ENCODE data around the gene APBA2. TPM values are rescaled to one million over a fixed set of nuclear protein-coding genes. Genes with fewer than 3 reads are reported as not detected.
"Not testable (repeated sequence)": the region's sequence is repeated elsewhere in the genome, so short reads cannot be mapped to it uniquely, and the experiment has no call there.

APBA2 gene
- polyA plus RNA-seq, 1 donor, result 4.4 TPM

DNA sequence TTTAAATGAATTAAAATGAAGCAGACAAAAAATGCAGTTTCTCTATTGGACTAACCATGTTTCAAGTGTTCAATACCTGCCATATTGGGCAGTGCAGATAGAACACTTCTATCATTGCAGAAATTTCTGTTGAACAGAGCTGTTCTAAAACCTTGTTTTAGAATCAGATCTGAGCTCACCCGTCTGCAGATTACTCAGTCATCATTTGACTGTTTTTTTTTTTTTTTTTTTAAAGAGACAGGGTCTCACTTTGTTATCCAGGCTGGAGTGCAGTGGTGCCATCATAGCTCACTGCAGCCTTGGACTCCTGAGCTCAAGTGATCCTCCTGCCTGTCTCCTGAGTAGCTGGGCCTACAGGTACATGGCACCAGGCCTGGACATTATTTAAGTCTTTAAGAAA is 128.7 kb downstream of the APBA2 start:
- no peak for DNase-seq

DNA sequence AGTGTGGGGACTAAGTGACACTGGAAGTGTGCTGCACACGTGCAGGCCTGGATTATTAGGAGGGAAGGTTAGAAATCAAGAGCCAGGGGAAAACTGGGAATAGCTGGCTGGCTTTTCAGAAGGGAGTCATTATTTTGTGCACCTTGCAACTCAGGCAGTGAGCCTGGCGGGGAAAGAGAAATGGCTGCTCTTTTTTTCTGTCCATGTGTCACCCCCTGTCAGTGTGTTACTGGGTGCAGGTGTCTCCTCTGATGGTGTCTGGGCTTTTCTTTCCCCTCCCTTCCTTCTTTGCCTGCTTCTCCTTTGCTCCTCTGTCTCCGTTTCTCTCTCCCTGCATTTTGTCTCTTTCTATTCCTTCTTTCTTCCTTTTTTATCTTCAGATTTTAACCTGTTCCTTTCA is 130.7 kb downstream of the APBA2 start:
- no peak for DNase-seq

DNA sequence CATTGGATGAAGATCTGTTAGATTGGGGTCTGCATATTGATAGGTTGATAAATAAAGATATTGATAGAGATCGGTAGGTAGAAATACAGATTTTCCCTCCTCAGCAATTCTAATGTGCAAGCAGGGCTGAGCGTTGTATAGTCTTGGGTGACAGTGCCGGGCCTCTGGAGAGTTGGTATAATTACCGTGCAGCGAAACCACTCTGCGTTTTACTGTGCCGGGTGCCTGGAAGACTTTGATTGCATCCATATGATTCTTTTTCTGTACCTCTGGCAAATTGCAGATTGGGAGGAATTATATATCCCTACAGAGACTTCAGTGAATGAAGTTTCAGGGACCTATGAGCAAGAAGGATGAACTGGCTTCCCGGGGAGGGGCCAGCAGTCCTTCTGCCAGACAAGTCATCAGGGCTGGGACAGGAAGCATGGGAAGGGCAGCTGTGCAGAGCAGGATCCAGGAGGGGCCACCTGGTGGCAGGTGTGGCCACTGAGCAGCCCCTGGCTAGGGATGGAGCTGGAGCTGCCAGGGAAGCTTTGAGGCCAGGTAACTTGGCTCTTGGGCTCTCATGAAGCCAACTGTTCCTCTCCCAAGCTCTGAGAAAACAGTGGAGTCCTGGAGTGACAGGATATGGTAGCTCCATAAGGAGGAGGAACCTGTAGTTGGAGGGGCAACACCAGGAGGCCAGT is 132.5 kb downstream of the APBA2 start:
- no peak for DNase-seq

DNA sequence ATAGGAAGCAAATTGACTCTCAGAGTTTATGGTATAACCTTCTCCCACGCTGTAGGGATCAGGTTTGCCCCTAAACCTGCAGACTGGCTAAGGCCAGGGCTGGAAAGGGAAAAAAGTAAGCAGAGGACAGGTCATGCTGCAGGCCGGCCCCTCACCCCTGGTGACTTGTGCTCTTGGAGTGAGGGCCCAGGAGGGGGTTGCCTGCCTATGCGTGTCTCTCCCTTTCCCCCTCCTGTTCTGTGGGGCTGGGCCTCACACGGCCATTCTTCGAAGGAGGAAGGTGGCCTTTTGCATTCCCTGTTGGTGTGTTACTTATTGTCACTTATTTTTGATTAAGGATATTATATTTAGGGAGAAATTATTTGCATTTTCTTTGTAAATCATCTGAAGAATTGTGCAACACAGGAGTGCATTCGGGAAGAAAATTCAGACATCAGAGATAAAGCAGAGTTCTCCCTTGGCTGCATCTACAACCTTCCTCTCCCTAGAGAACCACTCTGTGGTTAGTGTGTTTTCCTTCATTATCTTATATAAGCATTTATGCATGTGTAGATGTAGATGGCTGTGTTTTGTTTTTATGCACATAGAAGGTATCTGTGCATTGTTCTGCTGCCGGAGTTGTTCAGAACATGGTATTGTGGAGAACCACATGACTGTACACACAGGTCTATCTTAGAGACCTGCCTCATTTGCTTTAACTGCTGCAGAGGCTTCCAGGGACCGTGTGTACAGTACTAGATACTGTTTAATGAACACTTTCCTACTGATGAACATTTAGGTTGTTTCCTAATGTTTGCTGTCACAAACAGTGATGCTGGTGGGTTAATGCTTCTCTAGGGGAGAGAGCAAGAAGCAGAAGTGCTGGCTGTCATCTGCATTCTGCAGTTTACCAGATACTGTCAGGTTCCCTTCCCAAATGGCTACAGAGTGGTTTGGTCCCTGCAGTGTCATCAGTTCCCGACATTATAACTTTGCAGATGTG is 133.5 kb downstream of the APBA2 start:
- DNase-seq, result no peak

DNA sequence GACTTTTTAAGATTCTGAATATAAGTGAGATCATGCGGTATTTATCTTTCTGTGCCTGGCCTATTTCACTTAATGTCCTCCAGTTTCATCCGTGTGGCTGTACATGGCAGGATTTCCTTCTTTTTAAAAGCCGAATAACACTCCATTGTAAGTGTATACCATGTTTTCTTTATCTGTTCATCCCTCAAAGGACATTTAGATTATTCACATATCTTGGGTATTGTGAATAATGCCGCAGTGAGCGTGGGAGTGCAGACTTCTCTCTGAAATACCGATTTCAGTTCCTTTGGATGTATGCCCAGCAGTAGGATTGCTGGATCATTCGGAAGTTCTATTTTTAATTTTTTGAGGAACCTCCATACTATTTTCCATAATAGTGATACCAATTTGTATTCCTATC is 136.1 kb downstream of the APBA2 start:
- DNase-seq, result no peak

DNA sequence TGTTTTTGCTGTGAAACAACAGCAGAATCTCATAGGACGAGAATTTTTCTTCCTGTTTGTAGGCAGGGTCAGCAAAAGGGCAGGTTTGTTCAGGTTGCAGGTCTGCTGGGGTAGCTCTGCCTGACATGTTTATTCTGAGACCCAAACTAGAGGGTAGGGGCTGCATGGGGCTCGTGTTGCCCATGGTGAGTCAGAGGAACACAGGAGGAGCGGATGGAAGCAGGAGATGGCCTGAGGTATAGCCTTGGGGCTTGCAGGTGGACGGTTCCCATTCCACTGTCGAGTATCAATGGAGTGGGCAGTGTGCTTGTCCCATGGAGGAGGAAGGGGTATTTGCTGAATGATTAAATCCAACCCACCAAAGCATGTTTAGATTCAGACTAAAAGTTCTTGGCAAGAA is 138.9 kb downstream of the APBA2 start:
- DNase-seq, result no peak

DNA sequence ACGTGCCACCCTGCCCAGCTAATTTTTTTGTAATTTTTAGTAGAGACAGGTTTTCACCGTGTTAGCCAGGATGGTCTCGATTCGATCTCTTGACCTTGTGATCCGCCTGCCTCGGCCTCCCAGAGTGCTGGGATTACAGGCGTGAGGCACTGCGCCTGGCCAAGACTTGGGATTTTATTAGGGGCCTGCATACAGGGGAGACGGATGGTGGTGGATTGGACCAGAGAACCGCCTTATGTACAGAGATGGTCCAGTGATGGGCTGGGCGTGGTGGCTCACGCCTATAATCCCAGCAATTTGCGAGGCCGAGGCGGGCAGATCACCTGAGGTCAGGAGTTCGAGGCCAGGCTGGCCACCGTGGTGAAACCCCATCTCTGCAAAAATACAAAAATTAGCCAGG is 139.6 kb downstream of the APBA2 start:
- DNase-seq, result not testable (repeated sequence)

DNA sequence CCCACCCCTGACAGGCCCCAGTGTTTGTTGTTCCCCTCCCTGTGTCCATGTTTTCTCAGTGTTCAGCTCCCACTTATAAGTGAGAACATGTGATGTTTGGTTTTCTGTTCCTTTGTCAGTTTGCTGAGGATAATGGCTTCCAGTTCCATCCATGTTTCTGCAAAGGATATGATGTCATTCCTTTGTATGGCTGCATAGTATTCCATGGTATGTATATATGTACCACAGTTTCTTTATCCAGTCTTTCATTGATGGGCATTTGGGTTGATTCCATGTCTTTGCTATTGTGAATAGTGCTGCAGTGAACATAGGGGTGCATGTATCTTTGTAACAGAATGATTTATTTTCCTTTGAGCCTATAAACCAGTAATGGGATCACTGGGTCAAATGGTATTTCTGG is 142.4 kb downstream of the APBA2 start:
- not testable (repeated sequence) for DNase-seq

DNA sequence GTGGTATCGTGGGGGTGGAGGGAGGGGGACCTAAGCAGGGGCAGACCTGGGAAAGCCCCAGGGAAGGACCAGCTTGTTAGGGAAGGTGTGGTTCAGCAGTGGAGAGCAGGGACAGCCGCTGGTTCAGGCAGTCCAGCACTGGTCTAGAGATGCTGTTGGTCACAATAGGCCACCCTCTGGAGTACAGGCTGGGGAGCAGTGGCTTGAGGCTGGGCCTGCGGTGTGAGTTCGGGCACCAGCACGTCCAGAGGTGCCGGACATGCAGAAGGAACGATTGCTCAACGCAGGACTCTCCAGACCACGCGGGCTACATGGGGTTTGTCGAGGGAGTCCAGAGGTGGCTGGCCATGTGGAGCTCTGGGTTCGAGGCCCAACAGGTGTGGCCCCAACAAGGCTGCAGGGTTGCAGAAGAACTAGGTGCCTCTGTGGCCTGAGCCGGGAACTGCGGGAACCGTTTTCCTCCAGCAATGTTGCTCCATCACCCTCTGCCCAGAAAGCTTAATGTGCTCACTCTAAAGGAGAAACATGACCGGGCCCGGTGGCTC is 143.9 kb downstream of the APBA2 start:
- no peak for DNase-seq

DNA sequence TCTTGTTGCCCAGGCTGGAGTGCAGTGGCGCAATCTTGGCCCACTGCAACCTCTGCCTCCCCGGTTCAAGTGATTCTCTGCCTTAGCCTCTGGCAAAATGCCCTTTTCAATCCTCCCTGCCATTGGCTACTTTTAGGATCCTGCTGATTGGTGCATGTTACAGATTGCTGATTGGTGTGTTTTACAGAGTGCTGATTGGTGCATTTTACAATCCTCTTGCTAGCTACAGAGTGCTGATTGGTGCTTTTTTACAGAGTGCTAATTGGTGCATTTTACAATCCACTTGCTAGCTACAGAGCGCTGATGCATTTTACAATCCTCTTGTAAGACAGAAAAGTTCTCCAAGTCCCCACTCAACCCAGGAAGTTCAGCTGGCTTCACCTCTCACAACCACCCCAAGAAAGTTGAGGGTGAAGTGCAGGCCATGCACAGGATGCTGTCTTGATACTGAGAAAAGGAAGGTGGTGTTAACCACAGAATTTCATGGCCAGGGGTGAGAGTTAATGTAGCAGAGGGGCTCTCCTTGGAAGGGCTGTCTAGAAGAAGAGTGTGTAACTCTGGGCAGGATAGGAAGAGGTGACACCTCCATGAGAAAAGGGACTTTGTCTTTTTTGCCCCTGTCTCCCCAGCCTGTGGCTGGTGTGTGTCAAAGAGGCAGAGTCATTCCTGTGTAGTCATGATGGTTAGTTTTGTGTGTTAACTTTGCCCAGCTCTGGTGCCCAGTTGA is 145.9 kb downstream of the APBA2 start:
- no peak for DNase-seq

DNA sequence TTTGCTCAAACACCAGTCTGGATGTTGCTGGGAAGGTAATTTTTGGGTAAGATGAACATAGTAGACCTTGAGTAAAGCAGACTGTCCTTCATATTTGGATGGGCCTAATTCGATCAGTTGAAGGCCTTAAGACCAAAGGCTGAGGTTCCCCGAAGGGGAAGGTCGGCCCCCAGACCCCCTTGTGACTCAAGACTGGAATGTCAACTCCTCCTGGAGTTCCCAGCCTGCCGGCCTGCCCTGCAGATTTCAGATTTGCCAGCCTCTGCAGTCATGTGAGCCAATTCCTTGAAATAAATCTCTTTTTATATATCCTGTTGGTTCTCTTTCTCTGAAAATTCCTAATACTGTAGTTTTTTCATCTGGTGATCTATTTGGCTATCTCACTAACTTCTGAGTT is 146.5 kb downstream of the APBA2 start:
- no peak for DNase-seq

DNA sequence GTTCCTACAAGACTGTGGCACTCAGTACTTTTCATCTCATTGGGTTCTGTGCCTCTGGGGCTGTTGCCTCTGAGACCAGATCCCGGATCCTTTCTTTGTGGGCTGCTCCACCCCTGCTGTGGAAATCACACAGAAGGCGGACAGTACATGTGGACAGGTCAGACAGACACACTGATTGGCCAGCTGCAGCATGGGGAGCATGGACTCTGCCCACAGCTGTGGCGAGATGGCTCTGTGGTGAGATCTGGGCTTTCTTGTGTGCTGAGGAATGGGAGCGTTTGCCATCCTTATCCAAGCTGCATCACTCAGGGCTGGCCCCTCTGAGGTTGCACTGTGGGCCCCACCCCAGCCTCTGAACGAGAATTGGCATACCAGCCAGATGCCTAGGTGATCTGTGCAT is 147.0 kb downstream of the APBA2 start:
- no peak for DNase-seq

DNA sequence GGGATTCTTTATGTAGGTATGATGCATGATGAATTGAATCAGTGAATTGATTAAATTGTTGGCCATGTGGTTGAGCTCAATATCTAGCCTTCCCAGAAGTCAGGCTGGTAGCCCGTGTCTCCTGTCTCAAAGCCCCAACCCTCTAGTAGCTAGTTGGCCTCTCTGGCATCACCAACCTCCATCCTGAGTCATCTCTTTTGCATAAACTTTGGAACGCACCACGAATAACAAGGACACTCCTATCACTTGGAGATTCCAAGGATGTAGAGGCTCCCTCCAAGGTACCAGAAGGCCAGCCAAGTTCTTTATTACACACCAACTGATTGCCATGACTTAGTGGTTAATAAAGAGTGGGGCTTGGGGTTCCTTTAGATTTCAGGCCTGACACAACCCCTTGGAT is 148.4 kb downstream of the APBA2 start:
- no peak for DNase-seq

DNA sequence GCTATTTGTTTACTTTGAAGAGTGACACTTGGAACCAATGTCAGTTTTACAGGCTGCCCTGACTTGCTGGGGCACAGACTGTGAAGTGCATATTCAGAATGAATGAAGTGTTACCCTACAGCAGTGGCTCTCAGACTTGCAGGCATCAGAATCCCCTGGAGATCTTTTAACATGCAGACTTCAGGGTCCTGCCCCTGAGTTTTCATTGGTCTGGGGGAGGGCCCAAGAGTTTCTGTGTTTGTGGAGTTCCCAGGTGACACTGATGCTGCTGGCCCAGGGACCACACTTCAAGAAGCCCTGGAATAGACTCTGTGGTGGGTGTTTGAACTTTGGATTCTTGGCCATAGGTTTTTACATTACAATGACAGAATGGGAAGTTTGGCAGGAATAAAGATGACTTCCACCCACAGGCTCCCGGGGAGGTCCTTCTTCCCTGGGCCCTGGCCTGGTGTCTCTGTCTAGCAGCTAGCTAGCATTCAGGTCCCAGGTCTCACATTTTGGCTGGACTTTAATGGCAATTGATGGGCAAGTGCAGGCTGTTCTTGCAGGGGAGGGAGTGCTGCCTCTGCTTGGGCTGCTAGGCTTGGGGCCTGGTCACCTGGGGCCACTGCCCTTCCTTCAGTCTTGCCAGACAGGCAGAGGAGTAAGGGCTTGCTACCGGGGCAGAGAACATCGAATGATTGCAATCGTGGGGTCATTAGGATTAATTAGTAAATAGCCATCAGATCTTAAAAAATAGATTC is 149.0 kb downstream of the APBA2 start:
- DNase-seq, result no peak

DNA sequence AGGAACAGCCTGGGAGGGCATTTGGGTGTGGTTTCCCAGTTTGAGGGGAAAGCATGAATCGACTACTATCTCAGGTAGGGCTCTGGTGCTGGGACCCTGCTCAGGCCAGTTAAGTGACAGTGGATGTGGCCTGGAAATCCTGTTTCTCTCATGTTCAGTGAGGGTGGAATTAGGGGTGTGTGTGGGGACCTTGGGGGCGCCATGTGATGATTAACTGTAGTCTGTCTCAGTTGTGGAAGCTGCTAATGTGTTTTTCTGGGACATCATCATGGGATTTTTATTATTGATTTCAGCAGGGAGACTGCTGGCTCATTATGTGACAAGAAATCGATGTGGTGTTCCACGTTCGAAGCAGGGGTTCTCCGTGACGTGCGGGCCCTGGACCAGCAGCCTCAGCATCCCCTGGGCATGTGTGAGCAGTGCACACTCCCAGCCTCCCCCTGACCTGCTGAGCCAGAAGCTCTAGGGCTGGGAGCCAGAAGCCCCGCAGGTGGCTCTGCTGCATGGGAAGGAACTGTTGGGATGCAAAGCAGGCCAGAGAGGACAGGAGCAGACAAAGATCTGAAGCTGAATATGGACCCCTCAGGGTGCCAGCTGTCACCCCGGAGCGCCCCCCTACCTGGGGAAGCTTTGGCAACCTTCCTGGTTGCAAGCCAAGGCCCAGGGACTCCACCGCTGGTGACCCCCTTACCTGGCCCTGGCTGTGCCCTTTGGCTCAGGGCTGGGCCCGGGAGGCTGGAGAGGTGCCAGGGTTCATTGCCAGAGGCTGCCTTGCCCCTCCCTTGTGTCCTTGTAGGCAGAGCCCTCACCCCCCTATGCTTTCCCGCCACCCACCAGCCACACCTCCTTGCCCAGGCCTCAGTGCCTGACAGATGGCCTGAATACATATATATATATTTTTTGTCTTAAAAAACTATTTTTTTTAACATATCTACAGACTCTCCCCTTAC is 149.8 kb downstream of the APBA2 start:
- DNase-seq, result no peak

DNA sequence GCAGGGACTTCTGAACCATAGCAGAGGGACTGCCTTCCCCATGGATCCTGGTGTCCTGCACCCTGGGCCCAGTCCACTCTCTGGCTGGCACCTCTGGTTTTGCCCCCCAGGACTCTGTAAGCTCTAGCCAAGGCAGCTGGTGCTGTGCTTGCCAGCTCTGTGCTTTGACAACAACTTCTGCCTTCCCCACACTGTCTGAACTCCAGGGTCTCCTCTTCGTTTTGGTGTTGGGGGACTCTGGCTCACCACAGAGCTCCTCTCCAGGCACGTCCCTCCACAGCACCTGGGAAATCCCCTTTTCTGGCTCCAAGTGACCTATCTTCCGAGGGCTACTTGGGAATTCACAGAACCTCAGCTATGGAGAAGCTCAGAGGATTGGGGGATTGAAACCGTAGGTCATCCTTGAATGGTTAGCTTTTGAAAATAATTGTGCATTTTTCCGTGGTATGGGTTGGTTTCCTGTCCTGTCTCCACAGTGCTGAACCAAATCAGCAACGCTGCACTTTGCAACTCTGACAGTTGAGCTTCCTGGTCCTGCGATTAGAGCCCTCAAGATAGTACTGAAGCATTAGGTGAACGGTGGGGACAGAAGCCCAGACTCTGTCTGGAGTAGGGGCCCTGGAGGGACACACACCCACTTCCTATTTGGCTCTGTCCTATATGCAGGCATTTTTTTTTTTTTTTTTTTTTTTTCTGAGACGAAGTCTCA is 152.4 kb downstream of the APBA2 start:
- no peak for DNase-seq

DNA sequence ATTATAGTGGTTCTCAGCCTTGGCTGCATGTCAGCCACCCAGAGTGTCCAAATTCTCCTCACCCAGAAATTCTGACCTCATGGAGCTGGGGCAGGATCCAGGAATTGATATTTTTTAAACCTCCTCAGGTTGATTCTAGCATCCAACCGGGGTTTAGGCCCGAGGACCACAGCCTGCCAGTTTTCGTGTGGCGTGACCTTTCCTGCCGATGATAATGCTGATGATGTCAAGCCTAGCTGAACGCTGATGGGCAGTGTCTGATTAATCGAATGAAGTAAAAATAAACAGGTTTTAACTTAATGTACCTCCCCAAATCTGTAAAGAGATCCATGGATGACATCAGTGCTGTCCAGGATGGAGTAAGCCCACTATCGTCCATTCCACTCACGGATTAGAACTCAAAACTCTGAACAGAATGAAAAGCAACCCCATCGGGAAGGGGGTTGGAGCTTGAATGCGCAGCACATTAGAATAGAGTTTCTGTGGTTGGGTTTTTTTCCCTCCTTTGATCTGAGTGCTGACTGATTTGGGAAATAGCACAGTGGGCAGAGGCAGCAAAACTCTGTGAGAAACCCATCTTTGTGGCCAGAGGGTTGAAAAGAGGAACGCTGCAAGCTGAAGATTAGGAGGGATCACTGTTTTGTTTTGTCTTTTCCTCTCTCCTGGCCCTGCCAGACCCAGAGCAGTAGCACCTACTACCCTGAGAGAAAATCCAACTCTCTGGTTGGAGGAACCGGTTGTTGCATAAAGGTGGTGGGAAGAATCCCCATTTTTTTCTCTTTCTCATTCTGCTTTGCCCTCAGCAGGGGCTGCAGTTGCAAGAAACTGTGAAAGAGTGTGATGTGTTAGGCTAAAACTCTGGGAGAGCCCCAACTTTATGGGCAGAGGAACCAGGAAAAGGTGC is 153.9 kb downstream of the APBA2 start:
- no peak for DNase-seq

DNA sequence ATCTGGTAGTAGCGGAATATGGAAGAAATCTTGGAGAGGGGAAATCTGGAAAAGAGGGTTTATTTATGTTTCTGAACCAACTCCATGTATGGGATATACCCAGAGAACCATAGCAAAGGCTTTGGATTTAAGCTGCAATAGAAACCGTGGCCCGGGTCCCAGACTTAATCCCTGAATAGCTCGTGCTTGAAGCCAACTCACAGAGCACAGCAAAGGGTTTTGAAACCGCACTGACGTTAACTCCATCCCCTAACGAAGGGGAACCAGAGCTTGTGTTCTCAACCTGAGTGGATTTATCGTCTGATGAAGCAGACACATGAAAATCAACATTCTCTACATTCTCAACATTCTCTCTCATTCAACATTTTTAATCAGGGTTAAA is 154.6 kb downstream of the APBA2 start:
- peak; percentile 53 for DNase-seq
